SK-N-SH (cell line): Measurements from ENCODE around the gene ADAMTS19.

Source experiments
- CTCF ChIP-seq: fragments of 200-600 bp; sonication (generic); IDR thresholded peaks from 2 replicates; pipeline ENCODE4 v1.6.1; 2017; ENCODE audit warnings: antibody characterized with exemption, mild to moderate bottlenecking, moderate library complexity
- EZH2phosphoT487 ChIP-seq: fragments of 200-600 bp; sonication (generic); IDR thresholded peaks from 2 replicates; pipeline ENCODE4 v1.6.1; 2017; ENCODE audit warnings: low read depth, mixed run types, mild to moderate bottlenecking, antibody characterized with exemption, moderate library complexity, borderline replicate concordance
- FOSL2 ChIP-seq: IDR thresholded peaks from 2 replicates; pipeline ENCODE4 v1.4.0; 2012; ENCODE audit warnings: low read depth, mild to moderate bottlenecking, moderate library complexity, borderline replicate concordance
- FOXJ3 ChIP-seq: sonication (generic); formaldehyde crosslinking; IDR thresholded peaks from 2 replicates; pipeline ENCODE4 v1.5.1; 2020; ENCODE audit warnings: mild to moderate bottlenecking, missing genetic modification reagents
- GABPA ChIP-seq: IDR thresholded peaks from 2 replicates; pipeline ENCODE4 v1.4.0; 2012; ENCODE audit warnings: low read depth, mild to moderate bottlenecking
- MAX ChIP-seq: IDR thresholded peaks from 2 replicates; pipeline ENCODE4 v1.4.0; 2012; ENCODE audit warnings: low read depth
- NRF1 ChIP-seq: IDR thresholded peaks from 2 replicates; pipeline ENCODE4 v1.6.1; 2012; ENCODE audit warnings: low read depth, mild to moderate bottlenecking, low read length
- REST ChIP-seq: IDR thresholded peaks from 2 replicates; pipeline ENCODE4 v1.6.1; 2012; ENCODE audit warnings: mild to moderate bottlenecking, low read depth, low read length, moderate library complexity
- RFX5 ChIP-seq: IDR thresholded peaks from 2 replicates; pipeline ENCODE4 v1.6.1; 2012; ENCODE audit warnings: mild to moderate bottlenecking, improper control_type of control experiment, low read length
- SIN3A ChIP-seq: IDR thresholded peaks from 2 replicates; pipeline ENCODE4 v1.6.1; 2012; ENCODE audit warnings: low read depth, mild to moderate bottlenecking, low read length, moderate library complexity, borderline replicate concordance
- YY1 ChIP-seq: IDR thresholded peaks from 2 replicates; pipeline ENCODE4 v1.4.0; 2012; ENCODE audit warnings: low read depth, mild to moderate bottlenecking

- TF ChIP-seq CTCF (no peak), MAX (no peak), EZH2phosphoT487 (no peak), REST (no peak), SIN3A (no peak), GABPA (no peak), FOSL2 (no peak), RFX5 (no peak), NRF1 (no peak), FOXJ3 (CRISPR knock-in tag) (no peak), YY1 (no peak)
Measured at GRCh38 chr5:129419292-129419691, 40.8 kb upstream of the ADAMTS19 start.
